ENCODE measurements around the gene ST8SIA3.

DNA sequence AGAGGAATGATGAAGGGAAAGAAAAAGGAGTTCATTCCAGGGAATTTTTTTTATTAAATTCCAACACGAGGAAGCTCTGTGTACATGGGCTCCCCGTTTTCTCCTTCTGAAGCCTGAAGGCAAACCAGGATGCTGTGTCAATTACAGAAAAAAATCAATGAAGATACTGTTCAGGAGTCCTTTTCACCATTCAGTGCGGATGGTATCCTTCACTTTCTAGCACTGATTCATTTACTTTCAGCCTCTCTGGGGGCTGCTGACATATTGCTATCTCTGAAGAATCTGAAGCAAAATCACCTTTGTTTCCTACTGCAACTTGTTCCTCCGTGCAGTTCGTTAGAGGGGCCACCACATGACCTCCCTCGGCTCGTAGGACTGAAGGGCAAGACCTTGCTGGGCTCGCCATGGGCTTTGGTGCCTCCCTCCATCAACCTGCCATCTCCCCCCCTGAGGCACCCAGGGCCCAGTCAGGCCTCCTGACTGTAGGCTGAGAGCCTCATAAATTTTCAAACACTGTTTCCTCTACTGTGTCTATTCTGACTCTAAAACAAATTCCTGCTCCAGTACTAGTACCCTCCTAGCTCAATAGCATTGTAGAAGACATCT, 25.5 kb upstream of the ST8SIA3 start:
- TF ChIP-seq, protein P1, sequence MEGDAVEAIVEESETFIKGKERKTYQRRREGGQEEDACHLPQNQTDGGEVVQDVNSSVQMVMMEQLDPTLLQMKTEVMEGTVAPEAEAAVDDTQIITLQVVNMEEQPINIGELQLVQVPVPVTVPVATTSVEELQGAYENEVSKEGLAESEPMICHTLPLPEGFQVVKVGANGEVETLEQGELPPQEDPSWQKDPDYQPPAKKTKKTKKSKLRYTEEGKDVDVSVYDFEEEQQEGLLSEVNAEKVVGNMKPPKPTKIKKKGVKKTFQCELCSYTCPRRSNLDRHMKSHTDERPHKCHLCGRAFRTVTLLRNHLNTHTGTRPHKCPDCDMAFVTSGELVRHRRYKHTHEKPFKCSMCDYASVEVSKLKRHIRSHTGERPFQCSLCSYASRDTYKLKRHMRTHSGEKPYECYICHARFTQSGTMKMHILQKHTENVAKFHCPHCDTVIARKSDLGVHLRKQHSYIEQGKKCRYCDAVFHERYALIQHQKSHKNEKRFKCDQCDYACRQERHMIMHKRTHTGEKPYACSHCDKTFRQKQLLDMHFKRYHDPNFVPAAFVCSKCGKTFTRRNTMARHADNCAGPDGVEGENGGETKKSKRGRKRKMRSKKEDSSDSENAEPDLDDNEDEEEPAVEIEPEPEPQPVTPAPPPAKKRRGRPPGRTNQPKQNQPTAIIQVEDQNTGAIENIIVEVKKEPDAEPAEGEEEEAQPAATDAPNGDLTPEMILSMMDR (conservative IDR thresholded peaks at IDR 0.05 in 1 of 2, IDR thresholded peaks at IDR 0.05 in 1 of 2; ENCODE audit: low read depth in 1 of 2, low read length in 2 of 2), result no peak
- TF ChIP-seq EZH2 (IDR thresholded peaks at IDR 0.05; ENCODE audit: low read length, missing control alignments), result no peak
